Tibial nerve (tissue), 4 donors: ENCODE results near the gene F5.

ENCODE experiments used
- CTCF ChIP-seq, 5 experiments: fragments of 200-600 bp in 3 of 5; fragments of 450-650 bp in 2 of 5; sonication (generic) in 3 of 5; IDR thresholded peaks; one replicate each; pipeline ENCODE4 v1.5.1; 2016 to 2019; ENCODE audit warnings: antibody characterized with exemption in 5 of 5, mild to moderate bottlenecking in 3 of 5, moderate library complexity in 2 of 5
- EP300 ChIP-seq, 2 donors: sonication (generic); formaldehyde crosslinking; IDR thresholded peaks; one replicate each; pipeline ENCODE4 v1.6.1; 2017; ENCODE audit warnings: antibody characterized with exemption in 2 of 2, mild to moderate bottlenecking in 1 of 2
- POLR2A ChIP-seq, 2 donors: fragments of 450-650 bp; IDR thresholded peaks; one replicate each; pipeline ENCODE4 v1.6.1; 2017; ENCODE audit warnings: antibody characterized with exemption in 2 of 2, mild to moderate bottlenecking in 2 of 2, moderate library complexity in 2 of 2

GRCh38 chr1:169570172-169570574 is 16.1 kb downstream of the F5 start:
- TF ChIP-seq POLR2A (IDR thresholded peaks at IDR 0.05) (no peak), CTCF (IDR thresholded peaks at IDR 0.05) (no peak), EP300 (IDR thresholded peaks at IDR 0.05) (no peak)
